Endothelial cell of hepatic sinusoid (primary cell): Measurements from ENCODE around the gene HCN4.
"Not testable (repeated sequence)": the region's sequence is repeated elsewhere in the genome, so short reads cannot be mapped to it uniquely, and the experiment has no call there.

Source experiments
- in situ Hi-C: cut with HindIII; loops from 2 replicates; pipeline ENCODE4 v1.10.0; 2017; ENCODE audit warnings: low sequenced_read_pairs

HCN4 gene

DNA sequence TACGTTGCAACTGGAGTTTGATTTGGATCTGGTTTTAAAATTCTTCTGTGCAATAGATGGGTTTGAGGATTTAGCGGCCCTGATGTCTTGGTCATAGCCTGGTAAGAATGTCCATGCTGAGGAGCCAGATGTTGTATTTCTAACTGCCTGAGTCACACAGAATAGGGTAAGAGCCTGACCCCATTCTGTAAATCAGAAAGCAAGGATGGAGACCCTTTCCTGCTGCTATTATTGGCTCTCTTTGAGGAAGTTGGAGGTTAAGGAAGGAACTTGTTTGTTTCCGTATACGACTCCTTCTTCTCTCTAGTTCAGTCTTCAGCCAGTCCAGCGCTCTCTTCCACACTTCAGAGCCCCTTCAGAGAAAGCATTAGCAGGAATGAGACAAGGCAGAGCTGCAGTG, 65.1 kb downstream of the HCN4 start:
- in situ Hi-C loops = no loop called here

DNA sequence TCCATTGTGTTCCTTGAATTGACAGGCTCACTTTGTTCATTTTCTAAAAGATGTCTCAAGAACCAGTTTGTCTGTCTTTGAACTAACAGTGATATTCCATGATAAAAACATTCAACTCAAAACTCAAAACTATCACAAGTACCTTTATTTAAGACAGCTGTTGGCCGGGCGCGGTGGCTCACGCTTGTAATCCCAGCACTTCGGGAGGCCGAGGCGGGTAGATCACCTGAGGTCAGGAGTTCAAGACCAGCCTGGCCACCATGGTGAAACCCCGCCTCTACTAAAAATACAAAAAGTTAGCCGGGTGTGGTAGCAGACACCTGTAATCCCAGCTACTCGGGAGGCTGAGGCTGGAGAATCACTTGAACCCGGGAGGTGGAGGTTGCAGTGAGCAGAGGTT, 68.5 kb downstream of the HCN4 start:
- in situ Hi-C loops = not testable (repeated sequence)

DNA sequence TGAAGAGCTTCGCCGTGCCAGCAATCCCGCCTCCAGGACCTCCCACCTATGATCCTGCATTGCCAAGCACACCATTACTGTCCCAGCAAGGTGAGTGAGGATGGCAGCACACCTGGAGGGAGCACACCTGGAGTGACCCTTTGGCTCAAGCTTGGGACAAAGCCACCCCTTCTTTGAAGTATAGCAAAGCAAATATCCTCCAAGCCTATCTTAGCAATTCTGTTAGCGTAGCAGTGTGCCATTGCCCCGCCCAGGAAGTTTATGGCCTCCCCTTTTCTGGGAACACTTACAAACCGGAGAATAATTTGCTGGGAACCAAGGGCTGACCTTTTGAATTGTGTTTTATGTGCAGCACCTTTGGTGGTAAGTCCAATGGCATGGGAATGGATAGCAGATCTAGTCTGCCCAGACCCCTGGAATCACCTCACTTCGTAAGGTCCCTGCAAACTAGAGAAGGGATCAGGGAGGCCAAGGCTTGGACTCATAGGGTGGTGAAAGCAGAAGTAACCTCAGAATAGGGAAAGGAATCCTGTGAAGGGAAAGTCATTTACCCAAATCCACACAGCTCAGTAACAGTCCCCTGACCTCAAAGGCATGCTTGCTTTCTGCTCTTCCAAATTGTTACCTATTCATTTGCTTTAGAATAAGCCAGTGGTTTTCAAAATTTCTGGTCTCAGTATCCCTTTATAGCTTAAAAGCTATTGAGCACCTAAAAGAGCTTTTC, 70.1 kb downstream of the HCN4 start:
- in situ Hi-C loops = no loop called here

DNA sequence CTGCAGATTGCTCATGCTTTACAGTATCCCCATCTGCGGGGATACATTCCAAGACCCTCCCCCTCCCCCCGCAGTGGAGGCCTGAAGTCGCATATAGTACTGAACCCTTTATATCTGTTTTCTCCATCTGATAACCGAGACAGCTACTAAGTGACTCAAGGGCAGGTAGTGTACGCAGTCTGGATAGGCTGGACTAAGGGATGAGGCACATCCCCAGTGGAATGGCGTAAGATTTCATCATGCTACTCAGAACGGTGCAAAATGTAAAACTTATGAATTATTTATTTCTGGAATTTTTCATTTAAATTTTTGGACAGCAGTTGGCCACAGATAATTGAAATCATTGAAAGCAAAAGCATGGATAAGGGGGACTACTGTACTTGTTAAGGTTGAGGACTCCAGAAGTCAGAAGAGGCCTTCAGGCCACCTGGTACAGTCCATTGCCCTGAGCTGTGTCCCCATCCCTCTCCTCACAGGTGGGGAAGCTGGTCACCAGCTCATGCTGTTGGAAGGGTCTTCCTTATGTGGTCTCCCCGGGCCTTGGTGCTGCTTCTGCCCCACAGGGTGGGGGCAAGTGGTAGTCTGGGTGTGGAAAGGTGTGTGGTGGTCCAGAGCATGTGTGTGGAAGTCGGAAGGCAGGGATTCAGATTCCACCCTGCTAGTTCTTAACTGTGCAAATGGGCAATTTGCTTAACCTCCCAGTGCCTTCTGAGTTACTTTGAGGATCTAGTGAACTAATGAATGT, 72.0 kb downstream of the HCN4 start:
- in situ Hi-C loops = no loop called here

DNA sequence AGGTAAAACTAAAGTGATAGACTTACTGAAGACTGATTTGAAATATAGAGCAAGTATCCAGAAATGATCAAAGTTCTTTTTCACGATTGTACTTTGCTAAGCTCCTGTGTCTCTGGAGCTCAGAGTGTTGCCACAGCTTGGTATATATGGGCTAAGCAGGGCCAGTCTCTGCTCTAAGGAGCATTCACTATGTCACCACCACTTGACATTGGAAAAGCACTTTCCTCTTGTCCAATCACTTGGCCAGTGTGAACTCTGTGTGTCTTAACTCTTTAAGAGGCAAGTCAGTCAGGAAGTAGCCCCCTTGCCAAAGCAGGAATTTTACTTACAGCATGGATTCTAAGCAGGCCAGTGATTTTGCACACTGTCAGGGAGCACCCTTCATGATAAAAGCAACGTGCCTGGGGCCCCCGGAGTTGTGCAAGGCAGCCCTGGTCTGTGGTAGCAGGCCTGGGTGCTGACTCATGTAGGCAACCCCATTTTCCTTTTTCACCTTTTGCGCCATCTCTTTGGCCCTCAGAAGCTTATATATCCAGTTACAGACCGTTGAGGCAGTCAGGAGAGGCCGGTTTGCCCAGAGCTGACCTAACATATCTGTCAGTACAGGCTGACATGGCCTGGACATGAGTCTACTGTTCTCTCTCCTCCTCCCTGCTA, 73.0 kb downstream of the HCN4 start:
- in situ Hi-C loops = no loop called here

DNA sequence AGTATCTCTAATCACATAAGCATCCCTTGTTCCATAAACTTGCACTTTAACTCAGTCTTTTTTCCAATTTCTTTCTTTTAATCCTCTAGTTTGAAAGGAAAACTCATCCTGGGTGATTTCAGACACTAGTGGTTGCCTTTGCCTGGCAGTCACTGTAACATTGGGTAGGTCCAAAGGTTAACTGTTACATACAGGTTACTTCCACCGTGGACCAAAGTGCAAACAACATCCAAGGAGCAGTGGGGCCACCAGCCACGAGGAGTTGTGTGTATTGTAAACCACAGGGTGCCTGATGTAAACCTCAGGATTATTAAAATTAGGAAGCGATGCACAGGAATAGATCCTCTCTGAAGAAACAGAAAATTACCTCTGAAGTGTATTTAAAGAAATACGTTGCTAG, 75.0 kb downstream of the HCN4 start:
- in situ Hi-C loops = no loop called here

DNA sequence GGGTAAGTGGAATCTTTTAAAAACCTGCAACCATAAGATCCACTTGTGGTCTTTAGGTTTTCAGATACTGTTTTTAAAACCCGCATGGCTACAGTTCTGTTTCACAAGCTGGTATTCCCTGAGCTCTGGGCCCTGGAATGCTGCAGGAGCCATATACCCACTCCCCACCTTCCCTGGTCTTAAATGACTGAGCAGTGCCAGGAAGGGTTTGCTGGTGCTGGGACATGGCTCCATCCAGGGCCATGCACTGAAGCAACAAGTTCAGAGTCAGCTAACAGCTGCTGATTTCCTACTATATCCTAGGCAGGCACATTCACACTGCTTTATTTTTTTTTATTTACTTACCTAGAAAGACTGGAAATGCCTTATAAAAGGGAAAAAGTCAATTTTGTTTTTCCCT, 77.3 kb downstream of the HCN4 start:
- in situ Hi-C loops = no loop called here

DNA sequence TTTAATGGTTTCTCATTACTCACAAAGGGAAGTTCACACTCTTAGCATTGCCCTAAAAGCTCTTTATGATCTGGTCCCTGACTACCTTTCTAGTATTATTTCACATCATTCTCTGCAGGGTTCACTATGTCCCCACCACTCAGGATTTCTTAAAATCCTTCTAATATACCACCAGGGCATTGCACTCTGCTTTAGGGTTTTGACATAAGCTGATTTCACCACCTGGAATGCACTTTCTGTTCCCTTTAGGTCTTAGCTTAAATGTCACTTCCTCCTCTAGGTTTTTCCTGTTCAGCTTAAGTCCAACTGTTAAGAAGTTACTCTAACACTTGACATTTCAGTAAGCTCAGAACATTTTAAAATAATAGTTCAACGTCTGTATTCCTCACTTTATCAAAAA, 81.7 kb downstream of the HCN4 start:
- in situ Hi-C loops = no loop called here

DNA sequence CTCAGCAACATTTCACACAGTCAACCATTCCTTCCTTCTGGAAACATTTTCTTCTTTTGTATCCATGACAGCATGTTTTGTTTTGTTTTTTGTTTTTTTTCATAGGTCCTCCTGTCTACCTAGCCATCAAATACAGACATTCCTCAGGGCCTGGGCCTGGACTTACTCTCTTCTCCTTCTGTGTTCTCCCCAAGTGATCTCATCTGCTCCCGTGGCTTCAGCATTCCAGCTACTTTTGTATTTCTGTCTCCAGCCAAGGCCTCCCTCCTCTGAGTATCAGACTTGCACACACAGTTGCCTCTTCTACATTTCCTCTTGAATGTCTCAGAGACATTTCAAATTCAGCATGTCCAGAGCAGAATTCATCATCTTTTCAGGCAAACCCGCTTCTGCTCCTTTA, 82.4 kb downstream of the HCN4 start:
- in situ Hi-C loops = no loop called here

DNA sequence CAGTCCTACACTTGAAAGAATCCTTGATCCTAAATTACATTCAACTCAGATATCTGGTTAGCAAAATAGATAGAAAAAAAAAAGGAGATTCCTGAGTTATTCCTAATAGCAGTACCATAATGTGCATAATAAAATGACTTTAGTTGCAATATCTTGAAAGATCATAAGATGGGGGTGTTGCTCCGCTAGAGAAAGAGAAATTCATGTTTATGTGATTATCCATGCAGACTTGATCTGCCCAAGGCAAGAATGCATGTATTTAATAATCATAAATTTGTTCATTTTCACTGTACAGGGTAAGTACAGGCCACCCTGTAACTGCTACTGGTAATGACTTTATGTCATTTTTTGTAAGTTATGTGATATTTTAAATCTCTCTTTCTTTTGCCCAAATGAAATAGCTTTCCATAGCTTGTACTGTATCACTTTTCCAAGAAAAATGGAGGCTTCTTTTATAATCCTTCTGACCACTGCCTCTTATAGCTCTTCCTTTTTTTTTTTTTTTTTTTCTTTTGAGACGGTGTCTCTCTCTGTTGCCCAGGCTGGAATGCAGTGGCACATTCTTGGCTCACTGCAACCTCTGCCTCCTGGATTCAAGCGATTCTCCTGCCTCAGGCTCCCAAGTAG, 84.6 kb downstream of the HCN4 start:
- in situ Hi-C loops = no loop called here

DNA sequence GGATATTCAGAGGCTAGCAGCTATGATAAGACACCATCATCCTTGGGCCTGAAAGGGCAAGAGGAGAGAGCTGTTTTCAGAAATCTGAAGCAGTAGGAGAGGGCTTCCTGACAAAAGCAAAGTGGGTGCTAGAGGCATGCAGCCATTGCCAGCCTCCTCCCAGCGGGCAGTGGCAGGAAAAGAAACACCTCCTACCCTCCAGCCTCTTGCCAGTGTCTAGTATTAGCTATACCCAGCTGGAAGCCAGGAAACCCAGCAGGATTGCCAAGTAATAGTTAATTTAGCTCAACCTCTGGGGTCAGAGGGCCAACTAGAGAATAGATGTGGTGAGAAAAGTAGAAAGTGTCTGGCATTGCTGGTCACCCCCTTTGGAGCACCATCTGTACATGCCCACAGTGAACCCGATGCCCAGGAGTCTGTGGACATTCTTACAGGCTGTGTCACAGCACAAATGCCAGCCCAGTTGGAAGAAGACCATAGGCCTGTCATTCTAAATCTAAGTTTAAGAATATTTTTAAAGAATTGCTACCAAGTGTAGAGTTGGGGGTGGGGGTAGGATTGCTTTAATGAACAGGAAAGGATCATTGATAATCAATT, 85.3 kb downstream of the HCN4 start:
- in situ Hi-C loops = no loop called here

DNA sequence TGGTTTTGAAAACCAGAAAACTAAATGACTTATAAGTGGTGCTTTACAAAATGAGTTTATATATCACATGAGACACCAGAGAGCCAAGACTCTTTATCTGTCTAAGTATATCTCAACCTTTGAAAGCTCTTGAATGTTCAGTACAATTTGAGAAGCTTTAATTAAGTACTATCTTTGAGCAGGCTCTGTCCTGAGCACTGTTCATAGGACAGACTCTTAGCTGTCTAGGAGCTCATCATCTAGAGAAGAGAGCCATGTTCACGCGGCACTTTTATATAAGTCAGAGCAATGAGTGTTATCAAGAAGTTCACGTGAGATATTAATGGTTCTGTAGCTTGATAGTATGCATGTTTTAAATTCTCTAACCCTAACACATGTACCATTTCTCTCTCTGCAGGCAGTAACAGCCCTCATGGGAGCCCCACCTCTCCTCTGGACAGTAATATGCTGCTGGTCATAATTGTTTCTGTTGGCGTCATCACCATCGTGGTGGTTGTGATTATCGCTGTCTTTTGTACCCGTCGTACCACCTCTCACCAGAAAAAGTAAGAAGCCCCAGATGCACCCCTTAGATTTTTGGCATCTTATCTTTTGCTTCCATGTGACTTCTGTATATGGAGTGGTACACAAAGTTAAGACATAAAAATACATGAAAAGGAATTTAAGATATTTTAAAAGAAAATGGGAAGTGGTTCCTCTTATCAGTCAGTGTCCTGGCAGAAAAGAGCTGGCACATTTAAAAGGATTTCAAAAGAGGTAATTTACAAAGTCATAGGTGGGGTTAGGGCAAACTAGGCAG, 86.0 kb downstream of the HCN4 start:
- in situ Hi-C loops = no loop called here

DNA sequence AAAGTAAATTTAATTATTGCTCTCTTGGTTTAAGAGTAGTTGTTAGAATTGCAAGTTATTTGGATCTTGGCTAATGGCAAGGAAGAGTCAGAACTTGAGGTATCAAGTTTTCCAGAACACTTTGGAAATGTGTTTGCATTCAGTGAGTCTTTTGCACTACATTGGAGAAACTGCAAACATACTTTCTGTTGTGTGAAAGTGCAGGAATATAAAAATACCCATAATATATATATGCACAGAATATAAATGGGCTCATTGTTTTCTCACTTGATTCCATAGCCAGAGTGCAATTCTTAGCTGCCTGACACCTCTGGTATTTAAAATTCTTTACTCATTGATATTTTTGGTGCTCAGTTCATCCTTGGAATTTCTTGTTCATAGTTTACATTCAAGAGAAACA, 92.9 kb downstream of the HCN4 start:
- in situ Hi-C loops = no loop called here

DNA sequence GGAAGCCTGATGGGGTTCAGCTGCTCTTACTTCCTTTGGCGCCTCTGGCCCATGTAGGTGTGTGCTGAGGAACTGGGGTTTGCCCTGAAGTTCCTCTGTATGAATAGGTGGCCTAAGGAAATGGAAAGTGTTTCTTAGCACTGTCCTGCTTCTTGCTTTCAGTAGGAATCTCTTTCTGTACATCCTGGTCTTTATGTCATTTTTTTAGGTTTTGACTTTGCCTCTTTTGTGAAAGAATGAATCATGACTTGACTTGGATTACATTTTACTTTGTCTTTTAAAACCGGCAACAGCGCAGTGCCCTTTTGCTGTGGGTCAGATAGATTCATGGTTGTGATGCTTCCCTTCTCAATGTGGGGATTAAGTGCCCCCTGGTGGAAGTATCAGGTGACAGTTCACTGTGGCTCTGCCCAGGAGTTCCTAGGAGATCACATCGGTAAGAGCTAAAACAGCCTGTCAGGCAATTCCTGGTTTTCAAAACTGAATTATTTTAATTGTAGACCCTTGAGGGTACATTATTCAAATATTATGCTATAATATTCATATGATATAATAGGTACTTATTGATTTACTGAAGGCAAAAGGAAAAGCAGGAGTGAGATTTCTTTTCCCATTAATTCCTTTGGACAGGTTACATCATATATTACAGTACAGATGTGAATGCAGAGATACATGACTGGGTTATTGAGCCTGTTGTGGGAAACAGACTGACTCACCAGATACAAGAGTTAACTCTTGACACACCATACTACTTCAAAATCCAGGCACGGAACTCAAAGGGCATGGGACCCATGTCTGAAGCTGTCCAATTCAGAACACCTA, 95.4 kb downstream of the HCN4 start:
- in situ Hi-C loops = no loop called here

DNA sequence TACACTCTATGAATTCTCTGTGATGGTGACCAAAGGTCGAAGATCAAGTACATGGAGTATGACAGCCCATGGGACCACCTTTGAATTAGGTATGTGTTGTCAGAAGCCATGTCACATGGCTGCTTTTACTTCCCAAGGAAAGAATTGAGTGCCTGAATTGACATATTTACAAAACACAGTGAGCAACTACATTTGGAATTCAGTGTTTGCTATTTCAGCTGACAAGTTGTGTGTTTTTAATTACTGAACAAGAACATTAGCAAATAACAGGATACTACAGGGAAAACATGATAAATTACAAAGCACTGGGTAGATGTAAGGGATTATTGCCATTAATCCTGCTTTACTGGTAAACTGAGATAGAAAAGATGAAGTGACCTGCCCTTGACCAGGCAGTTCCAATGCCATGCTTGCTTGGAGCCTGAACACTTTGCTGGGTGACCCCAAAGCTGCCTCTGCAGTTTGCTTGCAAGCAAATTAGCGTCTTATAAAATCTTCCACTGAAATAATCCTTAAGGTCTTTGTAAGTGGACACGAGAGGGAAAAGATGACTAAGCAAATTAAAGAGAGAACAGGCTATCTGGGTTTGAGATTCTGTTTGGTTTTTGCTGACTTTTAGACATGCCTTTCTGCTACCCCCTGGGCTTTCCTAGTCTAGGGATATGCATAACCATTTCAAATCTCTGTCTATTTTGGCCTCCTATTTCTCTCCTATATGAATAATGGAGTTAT, 98.2 kb downstream of the HCN4 start:
- in situ Hi-C loops = no loop called here
